ENCODE data around the gene TFG.

Gene TFG

DNA sequence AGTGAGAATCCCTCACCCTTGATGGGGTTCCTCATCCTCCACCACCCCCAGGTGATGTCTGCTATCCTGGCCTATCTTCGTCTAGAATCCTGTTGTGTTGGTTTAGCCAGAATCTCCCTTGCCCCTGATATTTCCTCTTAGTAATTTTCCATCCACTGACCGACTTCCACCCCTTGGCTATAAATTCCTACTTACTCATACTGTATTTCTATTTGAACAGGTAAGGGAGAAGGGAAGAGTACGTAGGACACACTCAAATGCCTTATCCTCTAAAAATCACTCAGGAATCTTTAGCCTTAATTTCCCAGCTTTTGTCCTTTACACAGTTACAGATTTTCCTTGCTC, 678 bp upstream of the TFG start:
- H3K4me2 ChIP-seq (ENCODE audit: low read length), result peak overlapping the region; percentile 76
- 0 out of 2 replicates have a peak overlapping the region, but pooled peaks have one; percentile 8 for H3K27ac ChIP-seq (ENCODE audit: low read depth, low read length)
- H3K36me3 ChIP-seq (ENCODE audit: control insufficient read depth, low read length), result peaks cover 26% of the 10 kb centered on the region
- H3K27me3 ChIP-seq (ENCODE audit: control insufficient read depth, low read length), result no peaks in the 10 kb centered on the region
- H3K4me1 ChIP-seq (ENCODE audit: control insufficient read depth, low read length), result peaks cover 18% of the 10 kb centered on the region
- H4K20me1 ChIP-seq (ENCODE audit: control insufficient read depth, insufficient read depth, low read depth, low read length), result peaks cover 8% of the 10 kb centered on the region; the same call in 1 of the 2 replicates
- H3K79me2 ChIP-seq (ENCODE audit: control insufficient read depth, low read length), result peaks cover 43% of the 10 kb centered on the region
- TF ChIP-seq, protein P1, sequence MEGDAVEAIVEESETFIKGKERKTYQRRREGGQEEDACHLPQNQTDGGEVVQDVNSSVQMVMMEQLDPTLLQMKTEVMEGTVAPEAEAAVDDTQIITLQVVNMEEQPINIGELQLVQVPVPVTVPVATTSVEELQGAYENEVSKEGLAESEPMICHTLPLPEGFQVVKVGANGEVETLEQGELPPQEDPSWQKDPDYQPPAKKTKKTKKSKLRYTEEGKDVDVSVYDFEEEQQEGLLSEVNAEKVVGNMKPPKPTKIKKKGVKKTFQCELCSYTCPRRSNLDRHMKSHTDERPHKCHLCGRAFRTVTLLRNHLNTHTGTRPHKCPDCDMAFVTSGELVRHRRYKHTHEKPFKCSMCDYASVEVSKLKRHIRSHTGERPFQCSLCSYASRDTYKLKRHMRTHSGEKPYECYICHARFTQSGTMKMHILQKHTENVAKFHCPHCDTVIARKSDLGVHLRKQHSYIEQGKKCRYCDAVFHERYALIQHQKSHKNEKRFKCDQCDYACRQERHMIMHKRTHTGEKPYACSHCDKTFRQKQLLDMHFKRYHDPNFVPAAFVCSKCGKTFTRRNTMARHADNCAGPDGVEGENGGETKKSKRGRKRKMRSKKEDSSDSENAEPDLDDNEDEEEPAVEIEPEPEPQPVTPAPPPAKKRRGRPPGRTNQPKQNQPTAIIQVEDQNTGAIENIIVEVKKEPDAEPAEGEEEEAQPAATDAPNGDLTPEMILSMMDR (IDR thresholded peaks at IDR 0.05; ENCODE audit: low read depth, low read length, poor library complexity, severe bottlenecking), result no peak
- no peak for TF ChIP-seq EZH2phosphoT487 (IDR thresholded peaks at IDR 0.05; ENCODE audit: borderline replicate concordance, low read length)
- H3K9me2 ChIP-seq (replicated peaks; ENCODE audit: control insufficient read depth, low read length), result no peaks in the 10 kb centered on the region
- peaks cover 4% of the 10 kb centered on the region; the same call in 1 of the 2 replicates for H3K9me3 ChIP-seq (ENCODE audit: control insufficient read depth, insufficient read depth, low read length)
- H3K4me3 ChIP-seq (ENCODE audit: low read length), result peak overlapping the region; percentile 89
- H3F3A ChIP-seq (ENCODE audit: control insufficient read depth, insufficient read depth), result 0 out of 2 replicates have a peak, but pooled peaks cover 5% of the 10 kb centered on the region

DNA sequence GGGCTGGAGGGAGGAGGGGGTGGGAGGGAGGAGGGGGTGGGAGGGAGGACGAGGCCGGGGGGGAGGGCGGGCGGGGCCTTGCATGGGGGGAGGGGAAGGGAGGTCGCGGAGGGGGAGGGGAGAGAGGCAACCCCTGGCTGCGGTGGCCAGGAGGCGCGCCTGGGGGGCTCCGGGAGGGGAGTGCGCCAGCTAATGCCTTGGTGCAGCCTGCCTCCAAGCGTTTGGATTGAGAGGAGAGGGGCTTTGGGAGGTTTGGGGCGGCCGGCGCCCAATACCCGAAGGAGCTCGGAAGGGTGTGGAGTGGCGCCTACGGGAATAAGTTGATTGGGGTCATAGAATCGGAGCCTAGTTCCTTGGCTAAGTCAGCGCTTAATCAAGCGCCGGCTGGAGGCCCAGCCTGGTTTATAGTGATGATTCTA, 557 bp downstream of the TFG start:
- H3K4me1 ChIP-seq (ENCODE audit: control insufficient read depth, low read length), result peaks cover 18% of the 10 kb centered on the region
- 0 out of 2 replicates have a peak, but pooled peaks cover 5% of the 10 kb centered on the region for H3F3A ChIP-seq (ENCODE audit: control insufficient read depth, insufficient read depth)
- H3K9me3 ChIP-seq (ENCODE audit: control insufficient read depth, insufficient read depth, low read length), result peaks cover 4% of the 10 kb centered on the region; the same call in 1 of the 2 replicates
- TF ChIP-seq EZH2phosphoT487 (IDR thresholded peaks at IDR 0.05; ENCODE audit: borderline replicate concordance, low read length), result no peak
- TF ChIP-seq, protein P1 (IDR thresholded peaks at IDR 0.05; ENCODE audit: low read depth, low read length, poor library complexity, severe bottlenecking), result no peak
- peaks cover 8% of the 10 kb centered on the region; the same call in 1 of the 2 replicates for H4K20me1 ChIP-seq (ENCODE audit: control insufficient read depth, insufficient read depth, low read depth, low read length)
- H3K27me3 ChIP-seq (ENCODE audit: control insufficient read depth, low read length), result no peaks in the 10 kb centered on the region
- no peaks in the 10 kb centered on the region for H3K9me2 ChIP-seq (replicated peaks; ENCODE audit: control insufficient read depth, low read length)
- peaks cover 37% of the 10 kb centered on the region for H3K36me3 ChIP-seq (ENCODE audit: control insufficient read depth, low read length)
- peak overlapping the region; percentile 89 for H3K4me3 ChIP-seq (ENCODE audit: low read length)
- peaks cover 55% of the 10 kb centered on the region for H3K79me2 ChIP-seq (ENCODE audit: control insufficient read depth, low read length)
- peak overlapping the region; percentile 61 for H3K27ac ChIP-seq (ENCODE audit: low read depth, low read length)
- peak overlapping the region; percentile 96 for H3K4me2 ChIP-seq (ENCODE audit: low read length)

DNA sequence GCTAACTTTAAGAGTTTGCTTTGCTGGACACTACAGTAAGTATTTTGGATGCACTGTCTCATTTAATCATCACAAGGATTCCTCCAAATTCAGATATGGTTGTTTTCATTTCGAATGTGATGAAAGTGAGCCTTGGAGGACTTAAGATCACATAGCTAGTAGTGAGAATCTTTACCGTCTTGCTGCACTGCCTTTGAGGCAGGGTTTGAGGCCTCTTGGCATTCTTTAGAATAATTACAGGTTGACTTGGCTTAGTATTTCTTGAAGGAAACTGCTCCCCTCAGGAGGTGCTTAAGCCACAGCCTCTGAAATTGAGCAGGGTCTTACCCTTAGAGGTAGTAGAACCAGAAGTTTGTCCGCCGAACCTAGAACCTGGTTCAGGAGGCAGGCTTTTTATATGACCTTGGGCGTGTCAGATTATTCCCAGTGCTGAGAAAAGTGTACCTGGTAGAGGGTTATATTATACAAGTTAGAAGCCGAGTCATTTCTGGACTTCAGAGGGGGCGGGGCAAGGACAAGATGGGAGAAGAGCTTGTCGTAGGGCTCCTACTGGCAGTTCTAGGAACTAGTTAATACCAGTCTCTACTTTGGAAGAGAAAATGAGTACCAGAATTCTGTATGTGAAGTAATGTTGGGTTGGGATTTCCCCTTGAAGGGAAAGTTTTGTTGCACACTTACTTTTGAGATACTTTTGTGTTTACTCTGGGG, 1.1 kb downstream of the TFG start:
- H3K4me3 ChIP-seq (ENCODE audit: low read length), result peak overlapping the region; percentile 89
- H3K27ac ChIP-seq (ENCODE audit: low read depth, low read length), result peak overlapping the region; percentile 24; the same call in 1 of the 2 replicates
- H3F3A ChIP-seq (ENCODE audit: control insufficient read depth, insufficient read depth), result 0 out of 2 replicates have a peak, but pooled peaks cover 5% of the 10 kb centered on the region
- no peaks in the 10 kb centered on the region for H3K9me2 ChIP-seq (replicated peaks; ENCODE audit: control insufficient read depth, low read length)
- H3K4me2 ChIP-seq (ENCODE audit: low read length), result peak overlapping the region; percentile 96
- no peaks in the 10 kb centered on the region for H3K27me3 ChIP-seq (ENCODE audit: control insufficient read depth, low read length)
- peaks cover 60% of the 10 kb centered on the region for H3K79me2 ChIP-seq (ENCODE audit: control insufficient read depth, low read length)
- H3K9me3 ChIP-seq (ENCODE audit: control insufficient read depth, insufficient read depth, low read length), result peaks cover 4% of the 10 kb centered on the region; the same call in 1 of the 2 replicates
- peaks cover 43% of the 10 kb centered on the region for H3K36me3 ChIP-seq (ENCODE audit: control insufficient read depth, low read length)
- peaks cover 18% of the 10 kb centered on the region for H3K4me1 ChIP-seq (ENCODE audit: control insufficient read depth, low read length)
- H4K20me1 ChIP-seq (ENCODE audit: control insufficient read depth, insufficient read depth, low read depth, low read length), result peaks cover 12% of the 10 kb centered on the region; the same call in 1 of the 2 replicates
- TF ChIP-seq EZH2phosphoT487 (IDR thresholded peaks at IDR 0.05; ENCODE audit: borderline replicate concordance, low read length), result no peak
- TF ChIP-seq, protein P1 (IDR thresholded peaks at IDR 0.05; ENCODE audit: low read depth, low read length, poor library complexity, severe bottlenecking), result no peak

Measured in DOHH2 (cell line).